Measurements from ENCODE around the gene HIPK2. TPM values are rescaled to one million over a fixed set of nuclear protein-coding genes. Genes with fewer than 3 reads are reported as not detected.

HIPK2 gene
- total RNA-seq, 1 donor from 2014 or later, result 89.1 TPM

DNA sequence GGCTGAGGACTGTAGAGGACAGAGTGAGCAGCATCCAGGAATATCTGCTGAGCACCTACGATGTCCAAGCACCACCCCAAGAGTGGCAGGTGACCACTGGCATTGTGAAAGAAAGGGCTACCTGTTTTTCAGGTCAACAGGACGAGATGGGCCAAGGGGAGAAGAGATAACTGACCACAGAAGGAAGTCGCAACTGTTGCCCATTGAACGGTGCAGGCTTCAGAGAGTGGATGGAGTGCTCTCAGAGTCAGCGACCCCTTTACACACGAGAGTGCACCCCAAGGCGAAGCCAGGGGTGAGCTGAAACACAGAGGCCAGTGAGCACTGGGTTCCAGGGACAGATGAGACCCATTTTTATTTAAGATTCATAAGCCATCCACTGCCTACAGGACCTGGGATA lies 42.3 kb downstream of the HIPK2 start:
- no peak for DNase-seq (ENCODE audit: extremely low spot score, unreplicated experiment)
- Mint-ChIP-seq H3K4me1 (ENCODE audit: unreplicated experiment) (peaks cover 63% of the 10 kb centered on the region), H3K4me3 (no peak overlapping the region), H3K9me3 (no peaks in the 10 kb centered on the region), H3K36me3 (peaks cover 19% of the 10 kb centered on the region), H3K27ac (no peak overlapping the region), H3K27me3 (no peaks in the 10 kb centered on the region)
- TF ChIP-seq, protein P1, sequence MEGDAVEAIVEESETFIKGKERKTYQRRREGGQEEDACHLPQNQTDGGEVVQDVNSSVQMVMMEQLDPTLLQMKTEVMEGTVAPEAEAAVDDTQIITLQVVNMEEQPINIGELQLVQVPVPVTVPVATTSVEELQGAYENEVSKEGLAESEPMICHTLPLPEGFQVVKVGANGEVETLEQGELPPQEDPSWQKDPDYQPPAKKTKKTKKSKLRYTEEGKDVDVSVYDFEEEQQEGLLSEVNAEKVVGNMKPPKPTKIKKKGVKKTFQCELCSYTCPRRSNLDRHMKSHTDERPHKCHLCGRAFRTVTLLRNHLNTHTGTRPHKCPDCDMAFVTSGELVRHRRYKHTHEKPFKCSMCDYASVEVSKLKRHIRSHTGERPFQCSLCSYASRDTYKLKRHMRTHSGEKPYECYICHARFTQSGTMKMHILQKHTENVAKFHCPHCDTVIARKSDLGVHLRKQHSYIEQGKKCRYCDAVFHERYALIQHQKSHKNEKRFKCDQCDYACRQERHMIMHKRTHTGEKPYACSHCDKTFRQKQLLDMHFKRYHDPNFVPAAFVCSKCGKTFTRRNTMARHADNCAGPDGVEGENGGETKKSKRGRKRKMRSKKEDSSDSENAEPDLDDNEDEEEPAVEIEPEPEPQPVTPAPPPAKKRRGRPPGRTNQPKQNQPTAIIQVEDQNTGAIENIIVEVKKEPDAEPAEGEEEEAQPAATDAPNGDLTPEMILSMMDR (conservative IDR thresholded peaks at IDR 0.05), result no peak

- Mint-ChIP-seq H3K27ac (no peak overlapping the region), H3K4me3 (no peak overlapping the region), H3K27me3 (no peaks in the 10 kb centered on the region), H3K9me3 (no peaks in the 10 kb centered on the region), H3K4me1 (ENCODE audit: unreplicated experiment) (peaks cover 60% of the 10 kb centered on the region), H3K36me3 (peaks cover 20% of the 10 kb centered on the region)
- DNase-seq (ENCODE audit: extremely low spot score, unreplicated experiment), result no peak
- TF ChIP-seq, protein P1 (conservative IDR thresholded peaks at IDR 0.05), result no peak
Observed at GRCh38 chr7:139734395-139734794, 43.4 kb downstream of the HIPK2 start.

DNA sequence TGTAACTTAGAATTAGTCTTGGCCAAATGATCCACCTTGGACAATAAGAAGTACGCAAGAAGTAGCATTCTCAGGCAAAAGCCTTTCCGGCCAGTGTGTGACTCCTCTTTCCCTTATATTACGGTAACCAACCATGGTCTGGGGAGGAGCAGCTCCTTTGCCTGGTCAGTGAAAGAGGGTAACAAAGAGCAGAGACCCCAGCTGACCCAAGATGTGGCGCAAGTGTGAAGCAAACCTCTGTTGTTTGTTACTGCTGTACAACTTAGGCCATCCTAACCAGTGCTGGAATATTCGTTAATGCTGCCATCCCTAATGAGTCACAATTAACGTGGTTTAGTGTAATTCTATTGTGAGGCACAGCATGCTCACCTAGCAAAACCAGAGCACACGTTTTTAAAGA lies 44.0 kb downstream of the HIPK2 start:
- TF ChIP-seq, protein P1 (conservative IDR thresholded peaks at IDR 0.05), result no peak
- no peak for DNase-seq (ENCODE audit: extremely low spot score, unreplicated experiment)
- no peaks in the 10 kb centered on the region for H3K9me3 Mint-ChIP-seq
- H3K4me3 Mint-ChIP-seq, result no peak overlapping the region
- H3K27me3 Mint-ChIP-seq, result no peaks in the 10 kb centered on the region
- H3K36me3 Mint-ChIP-seq, result peaks cover 25% of the 10 kb centered on the region
- H3K27ac Mint-ChIP-seq, result no peak overlapping the region
- peaks cover 57% of the 10 kb centered on the region for H3K4me1 Mint-ChIP-seq (ENCODE audit: unreplicated experiment)

DNA sequence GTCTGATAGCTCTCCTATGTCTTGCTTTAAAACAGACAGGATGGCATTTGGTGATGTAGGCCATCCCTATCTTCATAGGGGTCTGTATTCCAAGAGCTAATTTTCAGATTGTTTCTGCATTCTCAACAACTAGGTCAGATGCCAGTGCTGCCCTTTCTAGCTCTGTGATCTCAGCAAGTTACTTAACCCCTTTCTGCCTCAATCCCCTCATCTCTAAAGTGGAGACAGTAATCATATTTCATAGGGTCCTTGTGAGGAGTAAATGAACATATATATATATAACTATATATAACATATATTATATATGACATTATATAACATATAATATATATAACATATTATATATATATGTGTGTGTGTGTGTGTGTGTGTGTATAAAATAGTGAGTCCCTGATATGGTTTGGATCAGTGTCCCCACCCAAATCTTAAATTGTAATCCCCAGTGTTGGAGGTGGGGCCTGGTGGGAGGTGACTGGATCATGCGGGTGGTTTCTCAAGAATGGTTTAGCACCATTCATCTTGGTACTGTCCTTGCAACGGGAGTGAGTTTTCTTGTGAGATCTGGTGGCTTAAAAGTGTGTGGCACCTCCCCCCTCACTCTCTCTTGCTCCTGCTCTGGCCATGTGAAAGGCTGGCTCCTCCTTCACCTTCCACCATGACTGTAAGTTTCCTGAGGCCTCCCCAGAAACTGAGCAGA lies 45.2 kb downstream of the HIPK2 start:
- no peak overlapping the region for H3K4me3 Mint-ChIP-seq
- H3K9me3 Mint-ChIP-seq, result no peaks in the 10 kb centered on the region
- no peaks in the 10 kb centered on the region for H3K27me3 Mint-ChIP-seq
- peaks cover 24% of the 10 kb centered on the region for H3K36me3 Mint-ChIP-seq
- no peak for DNase-seq (ENCODE audit: extremely low spot score, unreplicated experiment)
- no peak overlapping the region for H3K27ac Mint-ChIP-seq
- TF ChIP-seq, protein P1 (conservative IDR thresholded peaks at IDR 0.05), result no peak
- H3K4me1 Mint-ChIP-seq (ENCODE audit: unreplicated experiment), result peaks cover 46% of the 10 kb centered on the region

DNA sequence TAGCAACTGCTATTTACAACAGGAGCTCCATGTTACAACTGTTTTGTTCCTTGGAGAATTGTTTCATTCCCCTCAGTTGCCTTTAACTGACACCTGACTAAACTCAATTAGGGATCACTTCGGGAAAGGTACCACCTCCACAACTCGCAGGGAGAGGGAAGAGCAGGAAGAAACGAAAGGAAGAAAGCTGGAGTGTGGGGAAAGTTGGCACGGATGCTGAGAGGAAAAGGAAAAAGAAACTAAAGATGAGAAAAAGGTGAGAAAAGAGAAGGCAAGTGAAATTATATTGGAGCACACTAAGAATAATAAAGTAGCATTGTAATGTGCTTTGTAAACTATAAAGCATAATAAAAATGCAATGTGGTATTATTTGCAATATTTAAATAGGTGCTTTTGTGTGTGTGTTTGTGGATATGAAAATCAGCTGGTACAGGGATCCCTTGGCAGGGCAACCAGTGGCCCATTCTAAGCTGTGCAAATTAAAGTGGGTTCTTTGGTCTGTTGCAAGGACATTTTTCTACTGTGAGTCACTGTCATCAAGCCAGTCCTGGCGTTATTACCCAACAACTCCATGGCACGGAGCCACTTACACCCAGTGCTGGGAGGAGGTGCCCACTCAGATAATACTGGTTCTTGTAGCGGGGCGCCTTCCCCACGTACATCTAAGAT lies 45.9 kb downstream of the HIPK2 start:
- Mint-ChIP-seq H3K36me3 (peaks cover 27% of the 10 kb centered on the region), H3K27ac (no peak overlapping the region), H3K9me3 (no peaks in the 10 kb centered on the region), H3K4me1 (ENCODE audit: unreplicated experiment) (peaks cover 45% of the 10 kb centered on the region), H3K4me3 (no peak overlapping the region), H3K27me3 (no peaks in the 10 kb centered on the region)
- TF ChIP-seq, protein P1 (conservative IDR thresholded peaks at IDR 0.05), result no peak
- DNase-seq (ENCODE audit: extremely low spot score, unreplicated experiment), result no peak
